H1 (cell line): ENCODE data around the gene NFKBIE. TPM values are rescaled to one million over a fixed set of nuclear protein-coding genes. Genes with fewer than 3 reads are reported as not detected.

Experiments used
- CTCF ChIA-PET: fragments of 300-600 bp; sonication (Branson Sonifier 250); formaldehyde crosslinking; loops from one replicate; lab custom pipeline; 2021; ENCODE audit not compliant: partially characterized antibody; lab: Charles Lee
- POLR2A ChIA-PET: fragments of 300-600 bp; sonication (Branson Sonifier 250); formaldehyde crosslinking; loops from one replicate; lab custom pipeline; 2021; ENCODE audit warnings: inconsistent platforms; ENCODE audit not compliant: partially characterized antibody; lab: Charles Lee
- DNase-seq, 2 experiments: peaks; one replicate each; pipeline versions ENCODE4 v3.0.0 to v3.0.0-alpha.2; 2010 to 2022; ENCODE audit warnings: low spot score in 2 of 2, low read depth in 1 of 2, mixed read lengths in 1 of 2
- FAIRE-seq: peaks from 2 replicates; lab custom pipeline; 2011; peaks lifted over from hg19 to GRCh38; lab: Jason Lieb, UNC
- H2AFZ ChIP-seq: 2 replicates; pipeline ENCODE4 v1.8.1; 2012; ENCODE audit warnings: low read length, inconsistent platforms
- H2AK5ac ChIP-seq: 2 replicates; pipeline ENCODE4 v1.6.1; 2013; ENCODE audit warnings: low read depth, low read length
- H2BK120ac ChIP-seq: replicated peaks from 2 replicates; pipeline ENCODE3; 2013; ENCODE audit warnings: low read depth, low read length, inconsistent platforms
- H2BK12ac ChIP-seq: 2 replicates; pipeline ENCODE4 v1.6.1; 2013; ENCODE audit warnings: low read depth, low read length
- H2BK15ac ChIP-seq: 2 replicates; pipeline ENCODE4 v1.6.1; 2013; ENCODE audit warnings: low read length
- H2BK20ac ChIP-seq: 2 replicates; pipeline ENCODE4 v1.6.1; 2013; ENCODE audit warnings: low read length
- H2BK5ac ChIP-seq: 2 replicates; pipeline ENCODE4 v1.6.1; 2013; ENCODE audit warnings: low read depth, low read length
- H3K14ac ChIP-seq: 2 replicates; pipeline ENCODE4 v1.6.1; 2013; ENCODE audit warnings: inconsistent platforms; ENCODE audit not compliant: insufficient read length
- H3K18ac ChIP-seq: 2 replicates; pipeline ENCODE4 v1.6.1; 2013; ENCODE audit warnings: low read length; ENCODE audit errors: extremely low read depth
- H3K23ac ChIP-seq: 2 replicates; pipeline ENCODE4 v1.6.1; 2013; ENCODE audit warnings: inconsistent platforms; ENCODE audit not compliant: insufficient read length
- H3K23me2 ChIP-seq: 2 replicates; pipeline ENCODE4 v1.6.1; 2013; ENCODE audit warnings: low read depth, low read length
- H3K27ac ChIP-seq: 2 replicates; pipeline ENCODE4 v1.6.1; 2011; ENCODE audit warnings: low read depth, low read length, inconsistent platforms
- H3K27me3 ChIP-seq, 4 experiments: replicated peaks in 1 of 4; 1 replicate in 1 of 4; 2 replicates in 3 of 4; pipeline versions ENCODE4 v1.6.1 to v1.8.1; 2011 to 2013; ENCODE audit warnings: low read length in 3 of 4, mild to moderate bottlenecking in 3 of 4, inconsistent platforms in 2 of 4, mixed read lengths in 2 of 4, moderate library complexity in 1 of 4; ENCODE audit not compliant: control insufficient read depth in 3 of 4, insufficient read depth in 3 of 4; ENCODE audit errors: extremely low read depth in 1 of 4
- H3K36me3 ChIP-seq, 4 experiments: 2 replicates each; pipeline versions ENCODE4 v1.6.1 to v1.8.1; 2011 to 2013; ENCODE audit warnings: mild to moderate bottlenecking in 4 of 4, low read length in 3 of 4, moderate library complexity in 2 of 4, control low read depth in 1 of 4, inconsistent platforms in 1 of 4; ENCODE audit not compliant: insufficient read depth in 4 of 4, control insufficient read depth in 2 of 4
- H3K4ac ChIP-seq: replicated peaks from 2 replicates; pipeline ENCODE3; 2013; ENCODE audit warnings: low read length, low read depth, mixed read lengths, inconsistent platforms; ENCODE audit not compliant: insufficient read length
- H3K4me1 ChIP-seq, 4 experiments: replicated peaks in 1 of 4; 1 replicate in 1 of 4; 2 replicates in 3 of 4; pipeline versions ENCODE4 v1.6.1 to v1.8.1; 2011 to 2013; ENCODE audit warnings: low read length in 3 of 4, inconsistent platforms in 2 of 4, mixed read lengths in 1 of 4; ENCODE audit not compliant: insufficient read depth in 4 of 4, control insufficient read depth in 3 of 4
- H3K4me2 ChIP-seq, 2 experiments: 2 replicates each; pipeline versions ENCODE4 v1.6.1 to v1.8.1; 2011 to 2013; ENCODE audit warnings: low read depth in 2 of 2, low read length in 2 of 2, control low read depth in 1 of 2, inconsistent platforms in 1 of 2, mild to moderate bottlenecking in 1 of 2; ENCODE audit not compliant: insufficient read depth in 1 of 2
- H3K4me3 ChIP-seq, 4 experiments: fragments of 200-600, 300-600 bp in 1 of 4; sonication (generic), shearing (Covaris generic), sonication (Bioruptor Twin) in 1 of 4; 2 replicates each; pipeline versions ENCODE4 v1.5.1 to v1.8.1; 2011 to 2016; ENCODE audit warnings: low read length in 4 of 4, low read depth in 3 of 4, control low read depth in 2 of 4, inconsistent platforms in 2 of 4, mild to moderate bottlenecking in 2 of 4, mixed read lengths in 1 of 4, moderate library complexity in 1 of 4; ENCODE audit not compliant: insufficient read depth in 2 of 4; ENCODE audit errors: extremely low read depth in 1 of 4
- H3K56ac ChIP-seq: replicated peaks from 2 replicates; pipeline ENCODE3; 2013; ENCODE audit warnings: low read depth, mild to moderate bottlenecking, mixed read lengths, low read length, inconsistent platforms; ENCODE audit not compliant: insufficient read length
- H3K79me1 ChIP-seq: 2 replicates; pipeline ENCODE4 v1.6.1; 2013; ENCODE audit warnings: low read depth, low read length, control low read depth
- H3K79me2 ChIP-seq, 2 experiments: 2 replicates each; pipeline versions ENCODE4 v1.6.1 to v1.8.1; 2012 to 2013; ENCODE audit warnings: low read length in 2 of 2, mild to moderate bottlenecking in 2 of 2, inconsistent platforms in 1 of 2; ENCODE audit not compliant: insufficient read depth in 2 of 2, control insufficient read depth in 1 of 2
- H3K9ac ChIP-seq, 4 experiments: replicated peaks in 1 of 4; 1 replicate in 1 of 4; 2 replicates in 3 of 4; pipeline versions ENCODE4 v1.6.1 to v1.8.1; 2011 to 2013; ENCODE audit warnings: low read depth in 3 of 4, low read length in 3 of 4, control low read depth in 2 of 4, mild to moderate bottlenecking in 2 of 4, moderate library complexity in 2 of 4, inconsistent platforms in 1 of 4; ENCODE audit errors: extremely low read depth in 1 of 4
- H3K9me3 ChIP-seq, 2 experiments: 2 replicates each; pipeline versions ENCODE4 v1.6.1 to v1.8.1; 2012 to 2013; ENCODE audit warnings: mild to moderate bottlenecking in 2 of 2, moderate library complexity in 2 of 2, control low read depth in 1 of 2, inconsistent platforms in 1 of 2, low read depth in 1 of 2, low read length in 1 of 2, mixed read lengths in 1 of 2; ENCODE audit not compliant: insufficient read depth in 2 of 2
- H4K20me1 ChIP-seq, 2 experiments: replicated peaks in 1 of 2; 2 replicates each; pipeline versions ENCODE3 to v1.8.1; 2011 to 2013; ENCODE audit warnings: inconsistent platforms in 2 of 2, low read length in 2 of 2, mild to moderate bottlenecking in 1 of 2; ENCODE audit not compliant: insufficient read depth in 2 of 2, control insufficient read depth in 1 of 2
- H4K5ac ChIP-seq: 2 replicates; pipeline ENCODE4 v1.6.1; 2013; ENCODE audit warnings: low read length, low read depth, mixed read lengths, inconsistent platforms; ENCODE audit not compliant: insufficient read length
- H4K8ac ChIP-seq: 2 replicates; pipeline ENCODE4 v1.8.0; 2013; ENCODE audit warnings: mild to moderate bottlenecking, moderate library complexity, low read length, inconsistent platforms; ENCODE audit not compliant: insufficient read depth; ENCODE audit errors: extremely low read depth
- H4K91ac ChIP-seq: replicated peaks from 2 replicates; pipeline ENCODE3; 2013; ENCODE audit warnings: low read length, mixed read lengths, inconsistent platforms; ENCODE audit not compliant: insufficient read length
- BCL11A ChIP-seq, 2 experiments: IDR thresholded peaks; one replicate each; pipeline ENCODE4 v1.6.1; 2011; ENCODE audit warnings: low read depth in 2 of 2, low read length in 2 of 2, mild to moderate bottlenecking in 2 of 2
- NANOG ChIP-seq: IDR thresholded peaks from 2 replicates; pipeline ENCODE4 v1.6.1; 2011; ENCODE audit warnings: low read length, low read depth, mild to moderate bottlenecking, inconsistent platforms; ENCODE audit not compliant: insufficient read depth, poor library complexity, severe bottlenecking
- RNF2 ChIP-seq: fragments of 200-900, 300-1000 bp; sonication (generic); IDR thresholded peaks from 2 replicates; pipeline ENCODE4 v1.7.1; 2016; ENCODE audit warnings: borderline replicate concordance, low read depth, mild to moderate bottlenecking, antibody characterized with exemption, low read length; ENCODE audit not compliant: poor library complexity, severe bottlenecking; ENCODE audit errors: missing control alignments
- SP1 ChIP-seq: IDR thresholded peaks from 2 replicates; pipeline ENCODE4 v1.6.1; 2011; ENCODE audit warnings: low read depth, low read length
- TEAD4 ChIP-seq: IDR thresholded peaks from 2 replicates; pipeline ENCODE4 v1.6.1; 2012; ENCODE audit warnings: low read depth, low read length, inconsistent platforms, mixed read lengths
- WGBS, 2 experiments: shearing (Covaris generic) in 1 of 2; methylation state at CpG; one replicate each; pipeline versions ENCODE4 v1.1.6 to v1.1.7; 2013 to 2015; ENCODE audit warnings: low lambda C conversion rate in 2 of 2, mixed read lengths in 2 of 2, inconsistent platforms in 1 of 2, low coverage in 1 of 2, missing lambda C conversion rate in 1 of 2; ENCODE audit not compliant: insufficient replicate concordance in 2 of 2, insufficient coverage in 1 of 2, insufficient read length in 1 of 2; ENCODE audit errors: extremely low coverage in 1 of 2, missing lambda C conversion rate in 1 of 2; 5-methylcytosine and 5-hydroxymethylcytosine counted together
- polyA plus RNA-seq, 7 experiments: library from polyadenylated mRNA; depleted of rRNA in 3 of 7; stranded (reverse) in 5 of 7; unstranded in 2 of 7; fragments of >200 nt in 5 of 7; fragments of 200-250 nt in 2 of 7; gene quantifications; 1 replicate in 5 of 7; 2 replicates in 1 of 7; 4 replicates in 1 of 7; pipeline versions ENCODE4 v1.2.1 to v1.2.3, GENCODE V29; 2011 to 2013; ENCODE audit warnings: missing spikeins in 2 of 7, mixed read lengths in 2 of 7
- total RNA-seq: library from RNA; stranded (reverse); fragmentation: NEBNext Ultra II Directional; extraction: Animal tissue kit (Norgen Biotek cat#: 25700); gene quantifications from 2 replicates; pipeline ENCODE4 v1.2.1, GENCODE V29; 2021
- TF ChIP-seq, protein P1 (sequence below), 3 experiments: IDR thresholded peaks; 1 replicate in 2 of 3; 2 replicates in 1 of 3; pipeline versions ENCODE4 v1.5.1 to v1.6.1; 2011; ENCODE audit warnings: low read length in 3 of 3, mild to moderate bottlenecking in 3 of 3, inconsistent platforms in 2 of 3, low read depth in 1 of 3, moderate library complexity in 1 of 3; ENCODE audit not compliant: insufficient read depth in 1 of 3; ENCODE audit errors: control extremely low read depth in 1 of 3
- TF ChIP-seq, protein P2 (sequence below): IDR thresholded peaks from 2 replicates; pipeline ENCODE4 v1.6.1; 2012; ENCODE audit warnings: inconsistent platforms

The NFKBIE gene
- total and polyA plus RNA-seq, 2 of the 8 experiments (the other 6 are each of a cell fraction or from before 2014, with no cell fraction given) = 13.5 to 19.2 TPM

DNA sequence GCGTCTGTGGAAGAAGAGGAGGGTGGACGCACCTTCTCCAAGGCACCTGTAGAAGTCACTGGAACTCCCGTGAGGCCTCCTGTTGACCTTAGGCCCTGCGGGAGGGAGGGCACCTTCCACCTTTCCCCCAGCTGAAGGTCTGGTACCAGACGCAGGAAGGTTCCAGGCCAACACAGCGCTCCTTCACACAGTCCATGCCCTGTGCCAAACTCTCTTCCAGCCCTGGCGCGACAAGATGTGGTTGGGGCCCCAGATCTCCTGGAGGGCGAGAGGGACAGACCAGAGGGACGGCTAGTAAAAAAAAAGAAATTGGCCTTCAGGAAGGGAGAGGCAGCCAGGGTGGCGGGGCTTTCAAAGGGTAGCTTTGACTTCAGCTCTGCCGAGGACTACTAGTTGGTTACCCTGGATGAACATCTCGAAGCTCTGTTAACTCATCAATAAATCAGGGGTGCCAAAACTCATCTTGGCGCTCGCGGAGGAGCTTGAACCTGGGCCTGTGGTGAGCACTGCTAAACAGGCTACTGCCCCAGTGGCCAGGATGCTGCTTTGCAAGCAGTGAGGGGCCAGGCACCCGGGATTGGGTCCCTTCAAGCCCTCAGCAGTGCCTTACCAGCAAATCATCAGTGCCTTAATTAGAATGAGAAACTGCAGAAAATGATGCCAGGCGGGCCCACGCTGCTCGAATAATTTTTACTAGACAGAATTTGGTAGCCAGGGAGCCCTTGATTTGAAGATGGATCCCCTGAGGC is 32.9 kb upstream of the NFKBIE start:
- Histone ChIP-seq H3K14ac (no peak overlapping the region), H4K20me1 (peaks cover 0 to 1% of the 10 kb centered on the region in 2 experiments), H3K18ac (peak overlapping the region; percentile 24; the same call in 1 of the 2 replicates), H4K8ac (no peak overlapping the region), H3K27me3 (peaks cover 0 to 19% (median 14%) of the 10 kb centered on the region in 4 experiments; a peak in 6 of 7 replicates), H3K4me1 (peaks cover 0 to 5% (median 4%) of the 10 kb centered on the region in 4 experiments; a peak in 4 of 7 replicates), H2BK120ac (no peak overlapping the region), H3K4ac (no peak overlapping the region), H3K36me3 (peaks cover 11 to 27% (median 14%) of the 10 kb centered on the region in 4 experiments; a peak in 7 of 8 replicates), H2AK5ac (no peak overlapping the region), H3K23ac (no peak overlapping the region), H2BK20ac (no peak overlapping the region), H3K4me3 (peak overlapping the region; percentile 44 to 83 (median 68)), H3K79me1 (no peaks in the 10 kb centered on the region), H2BK5ac (0 out of 2 replicates have a peak overlapping the region, but pooled peaks have one; percentile 13), H2AFZ (peak overlapping the region; percentile 6; the same call in 1 of the 2 replicates), H3K79me2 (no peaks in the 10 kb centered on the region), H3K9ac (no peak overlapping the region), H3K23me2 (peaks cover 14% of the 10 kb centered on the region), H2BK12ac (no peak overlapping the region), H3K56ac (no peak overlapping the region), H4K91ac (no peak overlapping the region), H4K5ac (no peak overlapping the region), H2BK15ac (no peak overlapping the region), H3K27ac (no peak overlapping the region), H3K4me2 (peak overlapping the region; percentile 65 to 70), H3K9me3 (no peaks in the 10 kb centered on the region)
- ChIA-PET POLR2A (interaction anchor here (0.8 to 10.4 kb wide), 15 partner anchors 9 to 71 kb away, joined by 3 to 102 read pairs (median 10); partner anchors contain the start of genes AARS2, HSP90AB1, SLC35B2 and TMEM151B), CTCF (interaction anchor here (0.6 to 9.3 kb wide), 13 partner anchors 10 to 163 kb away, joined by 3 to 108 read pairs (median 4); partner anchors contain the start of genes AARS2 and TMEM151B)
- 47% methylated on average over 20 of the region's 20 CpGs; no CpG with 5 or more reads in 1 of the 2 experiments for WGBS, 2 experiments
- DNase-seq (peak in 1 of 2 experiments; percentile 57), FAIRE-seq (no peak)
- no peak for TF ChIP-seq RNF2
- TF ChIP-seq, protein P1, sequence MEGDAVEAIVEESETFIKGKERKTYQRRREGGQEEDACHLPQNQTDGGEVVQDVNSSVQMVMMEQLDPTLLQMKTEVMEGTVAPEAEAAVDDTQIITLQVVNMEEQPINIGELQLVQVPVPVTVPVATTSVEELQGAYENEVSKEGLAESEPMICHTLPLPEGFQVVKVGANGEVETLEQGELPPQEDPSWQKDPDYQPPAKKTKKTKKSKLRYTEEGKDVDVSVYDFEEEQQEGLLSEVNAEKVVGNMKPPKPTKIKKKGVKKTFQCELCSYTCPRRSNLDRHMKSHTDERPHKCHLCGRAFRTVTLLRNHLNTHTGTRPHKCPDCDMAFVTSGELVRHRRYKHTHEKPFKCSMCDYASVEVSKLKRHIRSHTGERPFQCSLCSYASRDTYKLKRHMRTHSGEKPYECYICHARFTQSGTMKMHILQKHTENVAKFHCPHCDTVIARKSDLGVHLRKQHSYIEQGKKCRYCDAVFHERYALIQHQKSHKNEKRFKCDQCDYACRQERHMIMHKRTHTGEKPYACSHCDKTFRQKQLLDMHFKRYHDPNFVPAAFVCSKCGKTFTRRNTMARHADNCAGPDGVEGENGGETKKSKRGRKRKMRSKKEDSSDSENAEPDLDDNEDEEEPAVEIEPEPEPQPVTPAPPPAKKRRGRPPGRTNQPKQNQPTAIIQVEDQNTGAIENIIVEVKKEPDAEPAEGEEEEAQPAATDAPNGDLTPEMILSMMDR (IDR thresholded peaks at IDR 0.05; ENCODE audit: control extremely low read depth in 1 of 3, insufficient read depth in 1 of 3, low read depth in 1 of 3, low read length in 3 of 3) = peak in 2 of 3 experiments; percentile 16 to 26; a peak in 2 of 4 replicates
- TF ChIP-seq, protein P2, sequence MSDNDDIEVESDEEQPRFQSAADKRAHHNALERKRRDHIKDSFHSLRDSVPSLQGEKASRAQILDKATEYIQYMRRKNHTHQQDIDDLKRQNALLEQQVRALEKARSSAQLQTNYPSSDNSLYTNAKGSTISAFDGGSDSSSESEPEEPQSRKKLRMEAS = no peak
- TF ChIP-seq TEAD4 = no peak
- TF ChIP-seq NANOG = no peak
- no peak for TF ChIP-seq SP1
- TF ChIP-seq BCL11A (IDR thresholded peaks at IDR 0.05; ENCODE audit: low read depth in 2 of 2, low read length in 2 of 2) = no peak
